Gastrocnemius medialis (tissue), 4 donors: ENCODE measurements around the gene SQSTM1.

Experiments
- POLR2A ChIP-seq, 2 donors: fragments of 450-650 bp; IDR thresholded peaks; one replicate each; pipeline ENCODE4 v1.6.1; 2017; ENCODE audit warnings: antibody characterized with exemption in 2 of 2, mild to moderate bottlenecking in 2 of 2, moderate library complexity in 2 of 2
- TF ChIP-seq, protein P1 (sequence below), 5 experiments: fragments of 450-650 bp in 3 of 5; fragments of 200-600 bp in 2 of 5; sonication (generic) in 2 of 5; IDR thresholded peaks in 4 of 5; conservative IDR thresholded peaks in 1 of 5; 1 replicate in 4 of 5; 2 replicates in 1 of 5; pipeline ENCODE4 v1.5.1; 2016 to 2019; ENCODE audit warnings: antibody characterized with exemption in 5 of 5, mild to moderate bottlenecking in 3 of 5, moderate library complexity in 3 of 5

DNA sequence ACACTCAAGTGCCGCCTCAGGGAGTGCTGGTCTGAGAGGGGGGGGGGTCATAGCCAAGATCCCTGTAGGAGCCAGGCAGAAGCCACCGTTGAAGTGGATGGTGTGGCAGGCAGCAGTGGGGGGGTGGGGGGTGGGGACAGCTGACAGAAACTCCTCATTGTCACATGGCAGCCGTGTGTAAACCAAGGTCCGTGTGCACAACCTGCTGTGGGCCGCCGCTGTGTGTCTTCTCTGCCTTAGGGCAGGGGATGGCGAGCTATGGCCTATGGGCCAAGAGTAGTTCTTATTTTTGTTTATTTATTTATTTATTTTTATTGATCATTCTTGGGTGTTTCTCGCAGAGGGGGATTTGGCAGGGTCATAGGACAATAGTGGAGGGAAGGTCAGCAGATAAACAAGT lies 13.4 kb downstream of the SQSTM1 start:
- TF ChIP-seq POLR2A (IDR thresholded peaks at IDR 0.05), result no peak
- TF ChIP-seq, protein P1, sequence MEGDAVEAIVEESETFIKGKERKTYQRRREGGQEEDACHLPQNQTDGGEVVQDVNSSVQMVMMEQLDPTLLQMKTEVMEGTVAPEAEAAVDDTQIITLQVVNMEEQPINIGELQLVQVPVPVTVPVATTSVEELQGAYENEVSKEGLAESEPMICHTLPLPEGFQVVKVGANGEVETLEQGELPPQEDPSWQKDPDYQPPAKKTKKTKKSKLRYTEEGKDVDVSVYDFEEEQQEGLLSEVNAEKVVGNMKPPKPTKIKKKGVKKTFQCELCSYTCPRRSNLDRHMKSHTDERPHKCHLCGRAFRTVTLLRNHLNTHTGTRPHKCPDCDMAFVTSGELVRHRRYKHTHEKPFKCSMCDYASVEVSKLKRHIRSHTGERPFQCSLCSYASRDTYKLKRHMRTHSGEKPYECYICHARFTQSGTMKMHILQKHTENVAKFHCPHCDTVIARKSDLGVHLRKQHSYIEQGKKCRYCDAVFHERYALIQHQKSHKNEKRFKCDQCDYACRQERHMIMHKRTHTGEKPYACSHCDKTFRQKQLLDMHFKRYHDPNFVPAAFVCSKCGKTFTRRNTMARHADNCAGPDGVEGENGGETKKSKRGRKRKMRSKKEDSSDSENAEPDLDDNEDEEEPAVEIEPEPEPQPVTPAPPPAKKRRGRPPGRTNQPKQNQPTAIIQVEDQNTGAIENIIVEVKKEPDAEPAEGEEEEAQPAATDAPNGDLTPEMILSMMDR (IDR thresholded peaks at IDR 0.05 in 4 of 5, conservative IDR thresholded peaks at IDR 0.05 in 1 of 5), result no peak
